B cell (primary cell): ENCODE data around the gene PES1. TPM values are rescaled to one million over a fixed set of nuclear protein-coding genes. Genes with fewer than 3 reads are reported as not detected.

Source experiments
- ATAC-seq: fragments of 200-7000 bp; cut with Tn5 transposase; one replicate; pipeline ENCODE4 v1.10.0; 2021; ENCODE audit warnings: low read depth, mild to moderate bottlenecking, moderate number of reproducible peaks, moderate library complexity
- CTCF ChIA-PET: fragments of 350-600 bp; sonication (Branson Sonifier 250); formaldehyde crosslinking; loops from one replicate; lab custom pipeline; 2021; ENCODE audit warnings: antibody characterized with exemption, inconsistent platforms; lab: Charles Lee
- POLR2A ChIA-PET: fragments of 350-600 bp; sonication (Branson Sonifier 250); formaldehyde crosslinking; loops from one replicate; lab custom pipeline; 2021; ENCODE audit warnings: antibody characterized with exemption; lab: Charles Lee
- DNase-seq: peaks from one replicate; pipeline ENCODE4 v3.0.0; 2013
- H2AFZ ChIP-seq: 2 replicates; pipeline ENCODE4 v1.6.1; 2012; ENCODE audit warnings: mild to moderate bottlenecking, low read depth, low read length; ENCODE audit not compliant: insufficient read depth, poor library complexity, severe bottlenecking
- H3K27ac ChIP-seq, 2 donors: 1 replicate in 1 of 2; 2 replicates in 1 of 2; pipeline ENCODE4 v1.5.1; 2012 to 2013; ENCODE audit warnings: low read length in 2 of 2, mild to moderate bottlenecking in 2 of 2, moderate library complexity in 1 of 2
- H3K27me3 ChIP-seq, 4 experiments: fragments of 200-600 bp in 1 of 4; sonication (generic) in 1 of 4; replicated peaks in 1 of 4; 1 replicate in 2 of 4; 2 replicates in 2 of 4; pipeline versions ENCODE4 v1.6.1 to v1.7.0; 2013 to 2016; ENCODE audit warnings: low read length in 3 of 4, mild to moderate bottlenecking in 2 of 4, mixed read lengths in 1 of 4, moderate library complexity in 1 of 4; ENCODE audit not compliant: insufficient read depth in 4 of 4, control insufficient read depth in 3 of 4; ENCODE audit errors: control extremely low read depth in 1 of 4
- H3K36me3 ChIP-seq, 2 experiments: replicated peaks in 1 of 2; 1 replicate in 1 of 2; 2 replicates in 1 of 2; pipeline versions ENCODE4 v1.6.1 to v1.7.1; 2013; ENCODE audit warnings: low read length in 1 of 2; ENCODE audit not compliant: insufficient read depth in 2 of 2, control insufficient read depth in 1 of 2; ENCODE audit errors: control extremely low read depth in 1 of 2, extremely low read depth in 1 of 2
- H3K4me1 ChIP-seq, 2 donors: fragments of 200-600 bp in 1 of 2; sonication (generic) in 1 of 2; 1 replicate in 1 of 2; 2 replicates in 1 of 2; pipeline versions ENCODE4 v1.5.1 to v1.6.1; 2013 to 2017; ENCODE audit warnings: low read length in 2 of 2; ENCODE audit not compliant: control insufficient read depth in 2 of 2, insufficient read depth in 2 of 2
- H3K4me2 ChIP-seq: replicated peaks from 2 replicates; pipeline ENCODE3; 2012; ENCODE audit warnings: mild to moderate bottlenecking, low read depth, low read length; ENCODE audit not compliant: poor library complexity, severe bottlenecking
- H3K4me3 ChIP-seq, 5 experiments: fragments of 200-600 bp in 1 of 5; sonication (generic) in 1 of 5; 1 replicate in 3 of 5; 2 replicates in 2 of 5; pipeline versions ENCODE4 v1.5.1 to v1.7.0; 2011 to 2016; ENCODE audit warnings: low read length in 4 of 5, mild to moderate bottlenecking in 4 of 5, low read depth in 2 of 5, control low read depth in 1 of 5, moderate library complexity in 1 of 5; ENCODE audit not compliant: insufficient read depth in 1 of 5; ENCODE audit errors: control extremely low read depth in 1 of 5, extremely low read depth in 1 of 5
- H3K79me2 ChIP-seq: fragments of 200-600 bp; sonication (generic); one replicate; pipeline ENCODE4 v1.6.0; 2016; ENCODE audit warnings: low read length; ENCODE audit not compliant: control insufficient read depth, insufficient read depth
- H3K9ac ChIP-seq: fragments of 200-600 bp; sonication (generic); 2 replicates; pipeline ENCODE4 v1.6.1; 2017; ENCODE audit warnings: mild to moderate bottlenecking, low read length, moderate library complexity
- H3K9me3 ChIP-seq, 3 donors: one replicate each; pipeline versions ENCODE4 v1.6.1 to v1.7.1; 2013; ENCODE audit warnings: low read length in 2 of 3; ENCODE audit not compliant: control insufficient read depth in 2 of 3, insufficient read depth in 1 of 3; ENCODE audit errors: control extremely low read depth in 1 of 3
- H4K20me1 ChIP-seq: 2 replicates; pipeline ENCODE4 v1.6.0; 2012; ENCODE audit warnings: mild to moderate bottlenecking, low read length; ENCODE audit not compliant: insufficient read depth, control insufficient read depth, poor library complexity, severe bottlenecking
- H3K27ac Mint-ChIP-seq: one replicate; pipeline ENCODE4 v1.8.0; 2021; ENCODE audit warnings: mixed read lengths
- H3K27me3 Mint-ChIP-seq: one replicate; pipeline ENCODE4 v1.8.0; 2021; ENCODE audit warnings: mixed read lengths
- H3K4me1 Mint-ChIP-seq: one replicate; pipeline ENCODE4 v1.8.0; 2021; ENCODE audit warnings: mixed read lengths
- H3K4me3 Mint-ChIP-seq: one replicate; pipeline ENCODE4 v1.8.0; 2021; ENCODE audit warnings: mixed read lengths
- H3K9me3 Mint-ChIP-seq: one replicate; pipeline ENCODE4 v1.8.0; 2022; ENCODE audit warnings: mixed read lengths; ENCODE audit not compliant: insufficient read depth
- CTCF ChIP-seq: fragments of 200-600 bp; IDR thresholded peaks from one replicate; pipeline ENCODE4 v1.8.0; 2022; ENCODE audit warnings: antibody characterized with exemption, mild to moderate bottlenecking
- EZH2 ChIP-seq: IDR thresholded peaks from 2 replicates; pipeline ENCODE4 v1.6.1; 2012; ENCODE audit warnings: borderline replicate concordance, low read depth, mild to moderate bottlenecking, moderate library complexity, low read length; ENCODE audit not compliant: insufficient read depth, poor library complexity, severe bottlenecking
- WGBS: methylation state at CpG from one replicate; pipeline ENCODE4 v1.1.5; 2013; ENCODE audit warnings: missing lambda C conversion rate; ENCODE audit not compliant: insufficient coverage; 5-methylcytosine and 5-hydroxymethylcytosine counted together
- intact Hi-C: fragments of 100-400 bp; cut with micrococcal nuclease; formaldehyde crosslinking; loops from one replicate; pipeline ENCODE4 v1.10.0; 2022
- polyA plus RNA-seq: library from polyadenylated mRNA; depleted of rRNA; stranded (reverse); fragments of >200 nt; gene quantifications from 2 replicates; pipeline ENCODE4 v1.2.3, GENCODE V29; 2012
- total RNA-seq, 2 donors: library from RNA; stranded (reverse); fragments of 120-200 nt in 1 of 2; gene quantifications; 1 replicate in 1 of 2; 2 replicates in 1 of 2; pipeline versions ENCODE4 v1.2.3 to v1.2.4, GENCODE V29; 2013 to 2022

The PES1 gene
- total and polyA plus RNA-seq, 2 donors (not counting 1 experiment from before 2014, with no cell fraction given): 38.1 to 75.2 TPM

GRCh38 chr22:30539368-30539767 is 52.3 kb downstream of the PES1 start:
- CTCF ChIA-PET: no interaction called here
- Histone ChIP-seq H3K4me2 (no peak overlapping the region), H3K4me1 (no peaks in the 10 kb centered on the region), H3K36me3 (no peaks in the 10 kb centered on the region), H3K27me3 (peaks cover 0 to 20% (median 4%) of the 10 kb centered on the region in 4 experiments), H4K20me1 (no peaks in the 10 kb centered on the region), H3K4me3 (no peak overlapping the region), H3K9me3 (peaks cover 0 to 3% (median 0%) of the 10 kb centered on the region in 3 donors), H3K27ac (no peak overlapping the region), H3K9ac (no peak overlapping the region), H2AFZ (no peak overlapping the region), H3K79me2 (no peaks in the 10 kb centered on the region)
- Mint-ChIP-seq H3K4me1 (peaks cover 5% of the 10 kb centered on the region), H3K27me3 (peaks cover 40% of the 10 kb centered on the region), H3K9me3 (no peaks in the 10 kb centered on the region), H3K27ac (no peak overlapping the region), H3K4me3 (no peak overlapping the region)
- intact Hi-C loops: no loop called here
- POLR2A ChIA-PET: no interaction called here
- DNase-seq (no peak), ATAC-seq (no peak)
- no CpG with 5 or more reads among the region's 1 CpG for WGBS
- TF ChIP-seq EZH2: no peak
- TF ChIP-seq CTCF: no peak

- H3K27ac ChIP-seq: no peak overlapping the region
- ATAC-seq: no peak
- POLR2A ChIA-PET: no interaction called here
- CTCF ChIA-PET: no interaction called here
- H3K9me3 ChIP-seq: no peaks in the 10 kb centered on the region
- Mint-ChIP-seq H3K9me3 (no peaks in the 10 kb centered on the region), H3K4me3 (no peak overlapping the region), H3K4me1 (peaks cover 5% of the 10 kb centered on the region), H3K27me3 (peaks cover 42% of the 10 kb centered on the region), H3K27ac (no peak overlapping the region)
- H2AFZ ChIP-seq: no peak overlapping the region
- no peak overlapping the region for H3K4me3 ChIP-seq
- TF ChIP-seq EZH2: no peak
- TF ChIP-seq CTCF: no peak
- no peaks in the 10 kb centered on the region for H3K79me2 ChIP-seq
- no peaks in the 10 kb centered on the region for H4K20me1 ChIP-seq
- H3K27me3 ChIP-seq: peaks cover 0 to 16% (median 3%) of the 10 kb centered on the region in 4 experiments
- H3K36me3 ChIP-seq: no peaks in the 10 kb centered on the region
- H3K4me1 ChIP-seq: no peaks in the 10 kb centered on the region
- no peak for DNase-seq
- 93% methylated on average over 5 of the region's 6 CpGs for WGBS
- H3K9ac ChIP-seq: no peak overlapping the region
- H3K4me2 ChIP-seq: no peak overlapping the region
- intact Hi-C loops: no loop called here
Observed at GRCh38 chr22:30538280-30538679, 53.4 kb downstream of the PES1 start.
